ENCODE measurements around the gene CUX1. TPM values are rescaled to one million over a fixed set of nuclear protein-coding genes. Genes with fewer than 3 reads are reported as not detected.

Gene CUX1
- total RNA-seq, 2 donors from 2014 or later, result 12.0 to 13.8 TPM

GRCh38 chr7:101906291-101907240, 89.1 kb downstream of the CUX1 start:
- Mint-ChIP-seq H3K9me3 (no peaks in the 10 kb centered on the region), H3K4me1 (no peaks in the 10 kb centered on the region), H3K27ac (no peak overlapping the region), H3K4me3 (no peak overlapping the region), H3K27me3 (no peaks in the 10 kb centered on the region), H3K36me3 (ENCODE audit: low read depth) (no peaks in the 10 kb centered on the region)
- no peak for ATAC-seq (replicated peaks)

GRCh38 chr7:101910991-101911799, 93.8 kb downstream of the CUX1 start:
- no peaks in the 10 kb centered on the region for H3K27me3 Mint-ChIP-seq
- H3K4me1 Mint-ChIP-seq, result peaks cover 5% of the 10 kb centered on the region
- H3K4me3 Mint-ChIP-seq, result no peak overlapping the region
- H3K27ac Mint-ChIP-seq, result no peak overlapping the region
- no peaks in the 10 kb centered on the region for H3K36me3 Mint-ChIP-seq (ENCODE audit: low read depth)
- no peaks in the 10 kb centered on the region for H3K9me3 Mint-ChIP-seq
- ATAC-seq (replicated peaks), result no peak

- Mint-ChIP-seq H3K27me3 (no peaks in the 10 kb centered on the region), H3K27ac (no peak overlapping the region), H3K4me1 (peaks cover 5% of the 10 kb centered on the region), H3K4me3 (no peak overlapping the region), H3K36me3 (ENCODE audit: low read depth) (peaks cover 8% of the 10 kb centered on the region), H3K9me3 (no peaks in the 10 kb centered on the region)
- ATAC-seq (replicated peaks), result no peak
These were observed 94.6 kb downstream of the CUX1 start for GRCh38 chr7:101911800-101912715.

- peaks cover 5% of the 10 kb centered on the region for H3K4me1 Mint-ChIP-seq
- no peak for ATAC-seq (replicated peaks)
- H3K27me3 Mint-ChIP-seq, result no peaks in the 10 kb centered on the region
- no peaks in the 10 kb centered on the region for H3K9me3 Mint-ChIP-seq
- no peak overlapping the region for H3K4me3 Mint-ChIP-seq
- H3K36me3 Mint-ChIP-seq (ENCODE audit: low read depth), result peaks cover 15% of the 10 kb centered on the region
- no peak overlapping the region for H3K27ac Mint-ChIP-seq
These were observed 95.3 kb downstream of the CUX1 start for GRCh38 chr7:101912716-101913110.

GRCh38 chr7:101913247-101913721, 95.9 kb downstream of the CUX1 start:
- no peaks in the 10 kb centered on the region for H3K27me3 Mint-ChIP-seq
- peaks cover 5% of the 10 kb centered on the region for H3K4me1 Mint-ChIP-seq
- no peak overlapping the region for H3K4me3 Mint-ChIP-seq
- ATAC-seq (replicated peaks), result no peak
- H3K27ac Mint-ChIP-seq, result no peak overlapping the region
- H3K9me3 Mint-ChIP-seq, result no peaks in the 10 kb centered on the region
- H3K36me3 Mint-ChIP-seq (ENCODE audit: low read depth), result peaks cover 17% of the 10 kb centered on the region

GRCh38 chr7:101913851-101914250, 96.4 kb downstream of the CUX1 start:
- no peak overlapping the region for H3K27ac Mint-ChIP-seq
- no peaks in the 10 kb centered on the region for H3K27me3 Mint-ChIP-seq
- H3K4me3 Mint-ChIP-seq, result no peak overlapping the region
- no peaks in the 10 kb centered on the region for H3K9me3 Mint-ChIP-seq
- peaks cover 17% of the 10 kb centered on the region for H3K36me3 Mint-ChIP-seq (ENCODE audit: low read depth)
- H3K4me1 Mint-ChIP-seq, result peaks cover 5% of the 10 kb centered on the region
- ATAC-seq (replicated peaks), result no peak

GRCh38 chr7:101915000-101915399, 97.6 kb downstream of the CUX1 start:
- Mint-ChIP-seq H3K27ac (no peak overlapping the region), H3K4me3 (no peak overlapping the region), H3K9me3 (no peaks in the 10 kb centered on the region), H3K27me3 (no peaks in the 10 kb centered on the region), H3K4me1 (peaks cover 5% of the 10 kb centered on the region), H3K36me3 (ENCODE audit: low read depth) (peaks cover 17% of the 10 kb centered on the region)
- no peak for ATAC-seq (replicated peaks)

- no peak overlapping the region for H3K4me3 Mint-ChIP-seq
- H3K27ac Mint-ChIP-seq, result no peak overlapping the region
- peaks cover 5% of the 10 kb centered on the region for H3K4me1 Mint-ChIP-seq
- no peaks in the 10 kb centered on the region for H3K9me3 Mint-ChIP-seq
- no peaks in the 10 kb centered on the region for H3K27me3 Mint-ChIP-seq
- peaks cover 17% of the 10 kb centered on the region for H3K36me3 Mint-ChIP-seq (ENCODE audit: low read depth)
- no peak for ATAC-seq (replicated peaks)
These were observed 98.8 kb downstream of the CUX1 start for GRCh38 chr7:101916041-101916800.

GRCh38 chr7:101916876-101917275, 99.5 kb downstream of the CUX1 start:
- Mint-ChIP-seq H3K9me3 (no peaks in the 10 kb centered on the region), H3K27ac (no peak overlapping the region), H3K4me3 (no peak overlapping the region), H3K36me3 (ENCODE audit: low read depth) (peaks cover 17% of the 10 kb centered on the region), H3K27me3 (no peaks in the 10 kb centered on the region), H3K4me1 (peaks cover 5% of the 10 kb centered on the region)
- no peak for ATAC-seq (replicated peaks)

GRCh38 chr7:101917566-101917965, 100.1 kb downstream of the CUX1 start:
- H3K36me3 Mint-ChIP-seq (ENCODE audit: low read depth), result peaks cover 17% of the 10 kb centered on the region
- H3K9me3 Mint-ChIP-seq, result no peaks in the 10 kb centered on the region
- no peak overlapping the region for H3K27ac Mint-ChIP-seq
- H3K4me1 Mint-ChIP-seq, result peaks cover 5% of the 10 kb centered on the region
- H3K4me3 Mint-ChIP-seq, result no peak overlapping the region
- no peak for ATAC-seq (replicated peaks)
- H3K27me3 Mint-ChIP-seq, result no peaks in the 10 kb centered on the region

GRCh38 chr7:101918426-101918825, 101.0 kb downstream of the CUX1 start:
- H3K4me1 Mint-ChIP-seq, result peaks cover 5% of the 10 kb centered on the region
- H3K9me3 Mint-ChIP-seq, result no peaks in the 10 kb centered on the region
- H3K27me3 Mint-ChIP-seq, result no peaks in the 10 kb centered on the region
- ATAC-seq (replicated peaks), result no peak
- H3K27ac Mint-ChIP-seq, result no peak overlapping the region
- peaks cover 17% of the 10 kb centered on the region for H3K36me3 Mint-ChIP-seq (ENCODE audit: low read depth)
- no peak overlapping the region for H3K4me3 Mint-ChIP-seq

GRCh38 chr7:101919363-101920115, 102.1 kb downstream of the CUX1 start:
- peaks cover 6% of the 10 kb centered on the region for H3K4me1 Mint-ChIP-seq
- H3K4me3 Mint-ChIP-seq, result no peak overlapping the region
- no peak overlapping the region for H3K27ac Mint-ChIP-seq
- H3K27me3 Mint-ChIP-seq, result no peaks in the 10 kb centered on the region
- peaks cover 17% of the 10 kb centered on the region for H3K36me3 Mint-ChIP-seq (ENCODE audit: low read depth)
- no peaks in the 10 kb centered on the region for H3K9me3 Mint-ChIP-seq
- ATAC-seq (replicated peaks), result no peak

- H3K36me3 Mint-ChIP-seq (ENCODE audit: low read depth), result peaks cover 17% of the 10 kb centered on the region
- no peak overlapping the region for H3K27ac Mint-ChIP-seq
- no peaks in the 10 kb centered on the region for H3K9me3 Mint-ChIP-seq
- ATAC-seq (replicated peaks), result no peak
- H3K4me1 Mint-ChIP-seq, result peaks cover 6% of the 10 kb centered on the region
- no peak overlapping the region for H3K4me3 Mint-ChIP-seq
- no peaks in the 10 kb centered on the region for H3K27me3 Mint-ChIP-seq
These were observed 103.6 kb downstream of the CUX1 start for GRCh38 chr7:101921061-101921460.

Measured in activated T-helper 17 cell treated with anti-CD3 and anti-CD28 coated beads, Interleukin-2, amount 50 U/mL, for 72 hours (primary cell).